T-helper 2 cell treated with Interferon-gamma antibody and Interleukin-4, amounts not matched to agents 5 μg/mL and 100 μg/mL, for 36 hours (primary cell): ENCODE measurements around the gene RALY.
"Not testable (repeated sequence)": the region's sequence is repeated elsewhere in the genome, so short reads cannot be mapped to it uniquely, and the experiment has no call there.

Experiments used
- DNase-seq: peaks from one replicate; pipeline ENCODE4 v3.0.0; 2021; ENCODE audit warnings: low spot score
- H3K27ac Mint-ChIP-seq: one replicate; pipeline ENCODE4 v1.8.0; 2021; ENCODE audit warnings: mild to moderate bottlenecking, mixed read lengths
- H3K27me3 Mint-ChIP-seq: one replicate; pipeline ENCODE4 v1.8.0; 2021; ENCODE audit warnings: low read depth, mixed read lengths
- H3K36me3 Mint-ChIP-seq: one replicate; pipeline ENCODE4 v1.8.0; 2021; ENCODE audit warnings: low read depth, mixed read lengths
- H3K4me1 Mint-ChIP-seq: one replicate; pipeline ENCODE4 v1.8.0; 2021; ENCODE audit warnings: low read depth, mixed read lengths
- H3K4me3 Mint-ChIP-seq: one replicate; pipeline ENCODE4 v1.8.0; 2022; ENCODE audit warnings: mild to moderate bottlenecking, moderate library complexity, mixed read lengths
- H3K9me3 Mint-ChIP-seq: one replicate; pipeline ENCODE4 v1.8.0; 2021; ENCODE audit warnings: mixed read lengths

RALY gene

DNA sequence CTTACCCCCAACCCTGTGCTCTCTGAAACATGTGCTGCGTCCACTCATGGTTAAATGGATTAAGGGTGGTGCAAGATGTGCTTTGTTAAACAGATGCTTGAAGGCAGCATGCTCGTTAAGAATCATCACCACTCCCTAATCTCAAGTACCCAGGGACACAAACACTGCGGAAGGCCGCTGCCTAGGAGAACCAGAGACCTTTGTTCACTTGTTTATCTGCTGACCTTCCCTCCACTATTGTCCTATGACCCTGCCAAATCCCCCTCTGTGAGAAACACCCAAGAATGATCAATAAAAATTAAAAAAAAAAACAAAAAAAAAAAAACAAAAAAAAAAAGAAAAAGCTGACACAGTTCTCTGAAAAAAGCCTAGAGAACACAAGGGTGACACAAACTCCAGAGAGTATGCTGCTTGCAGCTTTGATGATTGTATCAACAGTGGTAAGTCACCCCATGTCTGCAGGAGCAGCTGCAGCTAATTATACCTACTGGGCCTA, 139.7 kb downstream of the RALY start:
- not testable (repeated sequence) for H3K9me3 Mint-ChIP-seq, H3K4me1 Mint-ChIP-seq, H3K27ac Mint-ChIP-seq, DNase-seq, H3K36me3 Mint-ChIP-seq, H3K27me3 Mint-ChIP-seq, H3K4me3 Mint-ChIP-seq
